ENCODE data around the gene RAPGEF5.
A peak's percentile ranks its signal among the peaks of the same experiment; 100 is the strongest.

Gene RAPGEF5

DNA sequence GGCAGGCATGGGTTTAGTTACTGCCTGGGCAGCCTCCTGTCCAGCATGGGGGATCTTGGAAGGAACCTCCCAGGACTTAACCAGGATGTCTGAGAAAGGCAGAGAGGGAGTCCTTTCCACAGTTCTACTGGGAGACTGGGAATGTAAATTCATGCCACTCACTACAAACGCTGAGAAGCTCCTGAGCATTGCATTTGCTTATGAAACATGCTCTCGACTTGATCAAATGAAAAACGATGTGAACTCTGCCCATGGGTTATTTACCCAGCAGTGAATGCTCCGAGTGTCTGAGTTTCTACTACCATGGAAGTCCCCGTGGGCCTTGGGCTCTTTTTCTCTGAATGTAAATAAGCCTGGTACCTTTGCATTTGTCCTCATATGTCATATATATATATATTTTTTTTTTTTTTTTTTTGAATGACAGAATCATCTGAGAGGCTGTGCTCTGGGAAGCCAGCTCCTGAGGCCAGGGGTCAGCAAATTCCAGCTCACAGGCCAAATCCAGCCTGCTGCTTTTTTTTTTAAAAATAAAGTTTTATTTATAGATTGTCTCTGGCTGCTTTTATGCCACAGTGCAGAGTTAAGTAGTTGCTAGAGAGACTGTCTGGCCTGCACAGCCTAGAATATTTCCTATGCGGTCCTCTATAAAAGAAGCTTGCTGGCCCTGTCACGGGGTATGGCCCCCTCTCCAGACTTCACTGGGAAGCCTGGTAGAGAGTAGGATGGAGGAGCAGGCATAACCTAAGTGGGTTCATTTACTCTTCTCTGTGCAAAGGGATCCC lies 21.4 kb upstream of the RAPGEF5 start:
- DNase-seq: peak; percentile 31

DNA sequence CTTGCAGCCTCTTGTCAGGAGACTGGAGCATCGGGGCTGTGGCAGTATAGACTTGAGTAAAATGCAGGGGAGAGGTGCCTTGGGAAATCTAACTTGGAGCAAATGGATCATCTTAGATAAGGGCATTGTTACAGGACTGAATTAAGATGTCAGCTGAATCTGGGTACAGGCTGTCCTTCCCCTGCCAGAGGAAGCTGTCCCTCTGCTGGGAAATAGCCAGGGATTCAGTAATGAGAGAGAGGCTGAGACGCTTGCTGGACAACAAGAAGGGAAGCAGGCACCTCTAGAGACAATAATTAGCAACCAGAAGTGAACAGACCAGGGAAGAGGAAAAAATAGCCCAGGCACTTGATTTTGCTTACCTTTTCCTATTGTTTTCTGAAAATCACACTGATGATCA lies 20.7 kb upstream of the RAPGEF5 start:
- no peak for DNase-seq

DNA sequence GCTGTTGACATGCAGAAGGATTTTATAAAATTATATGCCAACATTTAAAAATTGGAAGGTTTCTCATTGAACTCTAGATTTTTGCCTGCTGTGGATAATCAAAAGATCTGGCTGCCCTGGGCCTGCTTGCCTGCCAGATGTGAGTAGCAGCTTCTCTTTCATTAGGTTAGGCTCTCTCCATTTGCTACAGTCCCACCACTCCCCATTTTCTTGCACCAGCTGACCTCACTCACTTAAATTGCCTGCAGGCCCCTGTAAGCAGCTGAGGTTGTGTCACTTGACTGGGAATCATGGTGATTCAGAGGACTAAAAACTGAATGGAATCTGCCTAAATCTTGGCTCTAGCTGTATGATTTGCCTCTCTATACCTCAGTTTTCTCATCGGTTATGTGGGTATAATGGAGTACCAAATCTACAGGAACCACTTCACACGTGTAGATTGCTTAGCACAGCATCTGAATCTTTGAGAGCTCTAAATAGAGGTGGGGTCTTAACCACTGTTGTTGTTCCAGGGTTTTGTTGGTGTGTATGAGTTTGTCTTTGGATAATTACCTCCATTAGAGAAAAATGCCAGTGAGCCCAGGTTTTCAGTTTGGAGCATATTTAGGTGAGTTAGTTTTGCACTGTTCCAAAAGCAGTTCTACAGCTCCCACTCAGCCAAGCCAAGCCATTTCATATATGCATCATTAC lies 18.6 kb upstream of the RAPGEF5 start:
- no peak for DNase-seq

DNA sequence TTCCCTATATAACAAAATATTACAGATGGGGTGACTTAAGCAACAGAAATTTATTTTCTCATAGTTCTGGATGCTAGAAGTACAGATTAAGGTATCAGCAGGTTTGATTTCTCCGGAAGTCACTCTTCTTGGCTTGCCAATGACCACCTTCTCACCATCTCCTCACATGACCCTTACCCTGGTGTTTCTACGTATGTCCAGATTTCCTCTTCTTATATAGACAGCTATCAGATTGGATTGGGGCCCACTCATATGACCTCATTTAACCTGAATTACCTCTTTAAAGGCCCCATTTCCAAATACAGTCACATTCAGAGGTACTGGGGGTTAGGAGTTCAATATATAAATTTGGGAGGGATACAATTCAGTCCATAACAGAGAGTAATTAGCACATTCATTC lies 17.0 kb upstream of the RAPGEF5 start:
- no peak for DNase-seq

DNA sequence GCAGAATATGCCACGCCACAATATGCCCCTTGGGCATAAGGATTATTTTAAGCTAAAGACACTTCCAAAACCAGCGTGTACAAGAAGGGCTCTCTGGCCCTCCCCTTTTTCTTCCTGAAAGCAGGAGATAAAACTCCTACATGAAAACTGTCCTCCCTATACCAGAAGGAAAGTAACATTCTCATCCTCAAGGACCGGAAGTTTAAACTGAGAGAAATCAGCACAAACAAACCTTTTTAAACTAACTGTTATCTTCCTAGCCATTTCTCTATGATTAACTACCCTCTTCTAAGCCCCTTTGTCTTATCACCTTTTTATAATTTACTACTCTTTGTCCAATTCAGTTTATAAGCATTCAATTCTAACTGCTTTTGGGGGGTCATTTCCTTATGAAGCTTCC lies 16.4 kb upstream of the RAPGEF5 start:
- DNase-seq: no peak

DNA sequence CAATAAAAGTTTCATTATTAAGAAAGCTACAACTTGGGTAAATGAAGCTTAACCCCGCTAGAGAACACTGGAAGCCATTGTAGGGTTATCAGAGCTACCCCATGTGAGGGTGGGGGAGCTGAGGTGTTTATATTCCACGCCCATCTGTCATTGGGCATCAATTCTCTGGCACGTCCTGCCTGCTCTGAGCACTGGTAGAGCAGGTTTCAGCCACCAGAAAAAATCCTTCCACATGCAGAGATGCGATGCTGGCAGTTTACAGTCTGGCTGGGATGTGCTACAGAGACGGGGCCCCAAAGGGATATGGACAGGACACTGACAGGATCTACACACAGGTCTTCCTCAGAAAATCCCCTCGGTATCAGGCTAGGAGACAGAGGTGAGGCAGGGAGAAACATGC lies 15.9 kb upstream of the RAPGEF5 start:
- peak; percentile 40 for DNase-seq

DNA sequence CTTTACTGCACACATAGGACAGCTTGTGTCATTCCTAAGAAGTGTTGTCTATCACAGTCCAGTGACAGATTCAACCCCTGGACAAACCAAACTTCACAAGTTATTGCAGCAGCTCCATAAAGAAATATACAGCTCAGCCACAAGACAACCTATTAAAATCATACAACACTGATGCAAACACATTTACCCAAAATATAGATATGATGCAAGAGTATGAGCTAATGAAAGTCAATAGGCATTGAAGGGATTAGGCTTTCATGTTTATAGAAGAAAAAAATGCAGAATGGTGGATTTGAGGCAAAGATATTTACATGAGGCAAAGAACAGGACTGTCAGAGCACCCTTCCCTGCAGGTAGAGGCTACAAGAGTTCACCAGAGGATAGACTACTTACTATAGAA lies 14.9 kb upstream of the RAPGEF5 start:
- no peak for DNase-seq

DNA sequence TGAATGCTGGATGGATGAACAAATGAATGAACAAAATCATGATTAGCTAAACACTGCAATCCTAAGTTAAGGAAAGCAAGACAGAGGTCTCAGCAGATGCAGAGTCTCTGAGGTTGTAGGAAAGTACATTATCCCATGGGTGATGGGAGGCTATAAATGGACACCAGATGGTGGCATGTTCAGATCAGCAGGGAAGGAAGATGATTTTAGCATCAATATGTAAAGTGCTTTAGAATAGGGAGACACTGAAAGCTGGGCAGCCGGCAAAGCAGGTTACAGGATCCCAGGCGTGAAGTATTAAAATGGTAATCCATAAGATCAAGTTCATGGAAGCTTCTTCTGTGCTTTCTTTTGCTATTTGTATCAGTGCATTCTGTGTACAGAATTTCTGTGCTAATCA lies 7.9 kb upstream of the RAPGEF5 start:
- peak; percentile 33 for DNase-seq

DNA sequence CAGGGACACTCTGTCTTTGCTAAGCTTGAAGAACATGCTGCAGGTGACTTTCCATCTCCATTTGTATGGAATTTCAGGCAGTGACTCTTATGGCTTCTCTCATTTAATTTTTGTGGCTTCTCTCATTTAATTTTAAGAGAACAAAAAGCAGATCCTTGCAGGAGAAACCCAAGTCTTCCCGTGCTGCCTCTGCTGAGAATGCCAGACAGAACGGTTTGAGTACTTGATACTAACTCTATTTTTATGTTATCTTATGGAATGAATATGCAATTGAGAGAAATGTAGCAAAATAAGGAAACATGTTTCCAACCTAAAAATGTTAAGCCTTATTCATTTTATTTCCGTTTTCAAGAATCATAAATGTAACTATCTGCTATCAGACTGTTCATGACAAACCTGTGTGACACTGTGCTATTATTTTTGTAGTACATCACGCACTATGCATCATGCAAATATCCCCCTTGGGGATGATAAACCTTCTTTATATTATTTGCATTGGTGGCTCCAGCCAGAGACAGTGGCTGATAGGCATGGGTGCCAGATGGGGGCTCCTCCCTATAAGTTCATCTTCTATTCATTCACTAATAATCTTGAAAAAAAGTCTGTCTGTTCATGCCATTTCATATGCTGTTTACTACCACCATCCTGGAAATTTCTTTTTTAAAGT lies 6.9 kb upstream of the RAPGEF5 start:
- no peak for DNase-seq

DNA sequence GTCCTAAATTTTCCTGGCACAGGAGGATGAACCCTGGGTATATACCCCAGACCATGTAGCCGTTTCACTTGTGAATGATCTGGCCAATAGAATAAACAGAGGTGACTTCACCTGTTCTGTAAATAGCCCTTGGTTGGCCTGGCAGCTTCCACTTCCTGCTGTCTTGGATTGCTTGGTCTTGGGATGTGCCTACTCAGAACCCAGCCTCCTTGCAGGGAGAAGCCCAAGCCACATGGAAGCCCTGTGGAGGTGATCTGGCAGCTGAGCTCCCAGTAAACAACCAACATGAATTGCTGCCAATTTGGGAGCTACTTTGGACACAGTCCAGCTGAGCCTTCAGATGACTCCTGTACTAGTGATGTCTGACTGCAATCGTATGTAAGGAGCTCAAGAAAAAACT lies 4.8 kb upstream of the RAPGEF5 start:
- DNase-seq: peak; percentile 97

DNA sequence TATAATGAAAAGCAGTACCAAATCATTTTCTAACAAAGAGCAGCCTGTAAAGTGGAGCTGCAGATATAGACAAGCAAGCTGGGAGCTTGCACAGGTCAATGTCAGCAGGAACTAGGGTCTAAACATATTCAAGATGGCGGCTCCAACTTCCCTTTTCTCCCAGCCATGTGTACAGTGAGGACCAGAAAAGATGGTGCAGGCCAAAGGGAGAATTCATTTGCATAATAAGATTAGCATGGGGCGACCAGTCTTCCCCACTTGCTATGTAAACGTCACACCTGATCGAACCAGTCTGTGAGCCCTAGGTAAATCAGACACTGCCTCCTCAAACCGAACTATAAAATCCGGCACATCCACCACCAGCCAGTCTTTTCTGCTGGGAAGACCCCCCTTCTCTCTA lies 4.4 kb upstream of the RAPGEF5 start:
- DNase-seq: peak; percentile 91

DNA sequence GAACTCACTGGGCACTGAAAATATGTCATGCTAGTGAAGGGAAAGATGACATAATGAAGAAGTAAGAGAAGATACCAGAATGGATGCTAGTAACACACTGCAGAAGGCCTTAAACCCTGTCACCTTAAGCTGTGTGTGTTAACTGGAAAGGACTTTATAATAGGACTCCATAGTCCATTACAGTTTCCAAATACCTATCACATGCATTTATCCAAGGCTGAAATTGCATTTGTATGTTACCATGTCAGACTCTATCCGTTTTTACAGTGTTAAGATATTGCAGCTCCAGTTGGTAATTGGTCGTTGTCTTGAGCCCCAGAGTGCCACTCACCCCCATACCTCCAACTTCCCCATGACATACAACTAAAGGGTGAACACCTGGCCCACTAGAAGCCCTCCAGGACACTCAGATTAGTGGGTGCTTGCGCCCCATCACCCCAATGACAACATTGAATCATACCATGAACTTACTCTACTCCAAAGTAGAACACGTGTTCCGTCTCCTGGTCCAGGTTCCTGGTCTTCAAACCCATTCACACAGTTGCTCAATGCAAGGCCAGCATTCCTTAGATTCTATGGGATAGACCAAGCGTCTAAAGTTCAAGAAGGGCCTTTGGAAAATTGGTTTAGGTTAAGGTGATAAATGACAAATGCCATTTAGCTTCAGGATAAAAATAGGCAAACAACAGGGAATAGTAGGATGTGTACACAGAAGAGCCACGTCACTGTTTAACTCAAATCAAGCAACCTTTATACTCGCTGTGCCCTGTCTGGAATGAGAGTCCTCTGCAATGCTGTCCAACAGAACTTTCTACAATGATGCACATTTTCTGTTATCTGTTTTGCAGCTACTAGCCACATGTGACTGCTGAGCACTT lies 2.1 kb upstream of the RAPGEF5 start:
- DNase-seq: peak; percentile 82

DNA sequence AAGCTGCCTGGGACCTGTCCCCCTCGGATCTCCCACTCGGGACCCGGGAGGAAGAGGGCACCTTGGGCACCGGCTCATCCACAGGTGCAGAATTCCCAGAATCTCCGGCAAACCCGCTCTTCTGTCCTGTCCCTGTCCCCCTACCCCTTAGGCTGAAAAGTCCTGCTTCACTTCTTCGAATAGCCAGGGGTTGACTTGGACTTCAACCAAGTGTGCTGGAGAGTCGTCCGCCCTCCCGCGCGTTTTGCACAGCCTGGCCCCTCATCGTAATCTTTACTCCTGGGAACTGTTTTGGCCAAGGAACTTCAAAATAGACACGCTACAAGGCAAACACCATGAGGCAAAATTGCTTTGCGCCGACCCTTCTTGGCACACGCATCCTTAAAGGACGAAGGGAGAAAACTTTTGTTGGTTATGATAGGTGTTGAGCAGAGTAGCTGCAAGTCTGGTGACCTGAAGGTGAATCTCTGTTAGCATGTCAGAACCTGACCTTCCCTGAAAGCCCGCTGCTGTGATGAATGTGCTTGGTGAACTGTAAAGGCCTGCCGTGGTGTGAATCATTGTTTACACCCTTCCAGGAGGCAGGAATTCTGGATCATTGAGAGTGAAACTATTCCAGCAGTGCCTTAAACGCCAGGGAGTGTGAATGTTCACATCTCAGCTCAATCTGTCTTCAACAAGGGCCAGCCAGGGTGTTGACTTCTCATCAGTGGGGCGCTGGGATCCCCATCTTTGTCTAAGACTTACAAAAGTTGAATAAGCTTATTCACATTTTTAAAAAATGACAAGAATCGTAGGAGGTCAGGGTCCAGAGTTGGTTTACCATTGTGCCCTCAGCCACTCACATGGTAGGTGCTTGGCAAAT lies 589 bp upstream of the RAPGEF5 start:
- peak; percentile 96 for DNase-seq

DNA sequence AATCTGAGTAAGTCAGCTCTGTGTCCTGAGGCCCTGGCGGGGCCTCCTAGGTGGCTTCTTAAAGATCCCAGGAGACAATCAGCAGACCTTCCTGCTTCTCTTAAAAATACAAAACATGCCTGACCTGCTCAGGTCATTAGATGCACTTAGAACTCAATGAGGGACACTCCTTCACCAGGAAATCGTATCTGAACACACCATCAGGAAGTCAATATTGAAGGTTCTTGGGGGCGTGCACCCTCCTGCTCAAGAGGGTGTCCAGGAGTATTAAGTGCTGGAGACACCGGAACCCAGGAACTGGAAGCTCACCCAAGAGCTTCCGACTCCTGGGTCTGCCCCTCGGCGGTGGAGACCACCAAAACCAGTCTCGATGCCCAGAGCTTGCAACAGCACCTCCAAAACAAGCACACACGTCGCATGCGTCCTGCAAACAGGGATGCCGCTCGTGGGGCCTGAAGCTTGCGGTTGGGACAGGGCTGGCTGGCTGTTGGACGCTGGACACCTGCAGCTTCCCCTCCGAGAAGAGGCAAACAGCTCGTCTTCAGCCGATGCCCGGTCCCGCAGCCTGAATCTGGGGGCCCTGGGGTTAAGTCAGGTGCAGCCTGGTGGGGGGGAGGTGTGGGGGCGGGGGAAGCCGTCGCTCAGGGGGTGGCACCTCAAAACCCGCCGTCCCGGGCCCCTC lies 803 bp downstream of the RAPGEF5 start:
- peak; percentile 88 for DNase-seq

DNA sequence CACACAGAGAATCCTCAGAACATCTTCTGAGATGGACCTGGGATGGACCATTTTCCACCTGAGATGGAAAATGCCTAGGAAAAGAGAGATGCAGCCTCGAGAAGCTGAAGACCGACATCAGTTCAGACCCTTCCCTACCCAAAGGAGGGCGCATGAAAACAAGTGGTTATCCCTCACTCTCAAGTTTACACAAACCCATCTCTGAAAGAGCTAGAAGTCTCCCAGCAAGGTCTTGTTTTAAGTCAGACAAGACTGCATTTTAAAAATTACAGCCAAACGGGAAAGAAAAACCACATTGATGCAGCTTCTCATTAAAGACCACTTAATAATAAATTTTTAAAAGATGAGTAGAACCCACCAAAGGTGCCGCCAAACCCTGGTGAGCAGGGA lies 1.3 kb downstream of the RAPGEF5 start:
- peak; percentile 57 for DNase-seq

DNA sequence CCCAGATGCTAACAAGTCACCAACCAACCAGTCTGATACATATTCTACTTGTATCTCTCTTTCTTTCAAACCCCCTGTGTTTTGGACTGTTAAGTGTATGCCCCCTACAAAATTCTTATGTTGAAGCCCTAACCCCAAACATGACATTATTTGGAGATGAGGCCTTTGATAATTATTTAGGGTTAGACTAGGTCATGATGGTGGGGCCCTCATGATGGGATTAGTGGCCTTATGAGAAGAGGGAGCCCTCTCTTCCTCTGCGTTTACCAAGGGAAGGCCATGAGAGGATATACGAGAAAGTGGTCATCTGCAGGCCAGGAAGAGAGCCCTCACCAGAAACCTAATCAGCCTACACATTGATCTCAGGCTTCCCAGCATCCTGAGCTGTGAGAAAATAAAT lies 2.5 kb downstream of the RAPGEF5 start:
- DNase-seq: peak; percentile 34

DNA sequence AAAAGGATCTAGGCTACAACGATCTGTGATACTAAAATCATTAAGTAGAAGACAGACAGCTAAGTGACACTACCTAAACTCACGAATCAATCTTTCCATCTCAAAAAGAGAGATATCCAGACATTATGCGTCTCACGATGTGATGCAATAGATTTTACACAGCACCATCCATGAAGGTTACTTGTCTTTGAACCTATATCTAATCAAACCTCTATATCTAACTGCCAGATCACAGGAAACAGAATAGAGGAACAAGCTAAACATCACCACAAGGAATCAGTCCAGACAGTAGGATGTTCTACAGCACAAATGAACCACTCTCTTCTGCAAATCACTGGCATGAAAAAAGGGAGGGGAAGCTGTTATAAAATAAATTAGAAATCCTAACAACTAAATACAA lies 4.1 kb downstream of the RAPGEF5 start:
- peak; percentile 43 for DNase-seq

DNA sequence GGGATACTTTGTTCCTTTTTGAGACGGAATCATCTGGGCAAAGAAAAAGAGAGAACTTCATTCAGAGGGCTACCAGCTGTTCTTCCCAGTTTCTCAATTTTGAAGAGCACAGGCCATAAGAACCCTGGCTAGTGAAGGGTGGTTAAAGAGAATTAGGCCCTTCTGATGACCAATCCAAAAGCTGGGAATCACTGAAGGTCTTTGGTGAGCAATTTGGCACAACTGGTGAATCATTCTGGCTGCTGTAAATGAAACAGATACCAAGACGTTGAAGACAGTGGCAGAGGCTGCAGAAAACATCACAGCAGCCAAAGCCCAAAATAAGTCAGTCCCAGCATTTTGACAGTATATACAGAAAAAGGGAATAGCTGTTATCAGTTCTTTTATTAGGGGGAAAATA lies 5.1 kb downstream of the RAPGEF5 start:
- peak; percentile 74 for DNase-seq

DNA sequence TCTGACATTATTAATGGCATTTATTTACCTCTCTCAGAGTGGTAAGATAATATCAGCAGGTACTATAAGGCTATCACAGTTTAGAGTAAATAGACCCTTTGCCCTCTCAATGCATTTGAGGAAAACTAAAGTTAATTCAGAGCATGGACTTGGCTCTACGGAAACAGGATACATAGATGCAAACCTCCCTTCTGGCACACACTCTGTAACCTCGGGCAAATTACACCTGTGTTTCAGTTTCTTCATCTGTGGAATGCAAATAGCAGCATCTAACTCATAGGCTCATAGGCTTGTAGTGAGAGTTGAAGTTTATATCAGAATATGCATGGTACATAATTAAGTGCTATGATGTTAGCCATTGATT lies 5.6 kb downstream of the RAPGEF5 start:
- DNase-seq: peak; percentile 84

DNA sequence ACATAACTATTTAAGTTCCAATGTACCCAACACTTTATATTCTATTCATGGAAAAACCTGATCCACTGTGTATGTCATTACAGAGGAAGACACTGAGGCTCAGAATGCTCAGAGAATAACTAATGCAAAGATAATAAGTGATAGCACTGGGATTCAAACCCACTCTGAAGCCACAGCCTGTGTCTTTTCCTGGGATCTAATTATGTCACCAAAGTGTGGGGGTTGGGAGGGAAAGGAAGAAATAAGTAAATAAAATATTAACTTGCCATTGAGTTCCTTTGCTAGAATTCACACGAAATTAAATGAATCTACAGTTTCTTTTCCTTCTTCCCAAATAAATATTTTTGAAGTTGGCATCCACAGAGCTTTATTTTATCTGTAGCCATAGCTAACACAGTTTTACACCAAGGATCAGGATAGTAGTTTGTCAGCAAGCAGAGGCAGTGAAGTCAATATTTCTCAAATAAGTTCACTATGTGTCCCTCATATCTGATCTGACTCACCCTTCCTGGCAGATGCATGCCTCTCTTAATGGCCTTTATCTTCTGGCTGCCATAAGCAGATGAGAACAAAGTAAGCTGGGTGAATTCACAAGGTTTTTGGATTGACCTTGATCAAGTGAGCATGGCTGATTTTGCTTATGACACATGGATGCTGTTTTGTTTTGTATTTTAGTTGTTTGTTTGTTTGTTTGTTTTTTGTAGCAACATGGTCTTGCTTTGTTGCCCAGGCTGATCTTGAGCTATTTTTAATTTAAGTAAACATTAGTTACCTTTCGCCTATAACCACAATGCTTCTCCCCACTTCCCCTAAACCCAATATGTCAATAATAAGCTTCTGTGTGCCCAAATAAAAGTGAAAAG lies 6.3 kb downstream of the RAPGEF5 start:
- peak; percentile 93 for DNase-seq

DNA sequence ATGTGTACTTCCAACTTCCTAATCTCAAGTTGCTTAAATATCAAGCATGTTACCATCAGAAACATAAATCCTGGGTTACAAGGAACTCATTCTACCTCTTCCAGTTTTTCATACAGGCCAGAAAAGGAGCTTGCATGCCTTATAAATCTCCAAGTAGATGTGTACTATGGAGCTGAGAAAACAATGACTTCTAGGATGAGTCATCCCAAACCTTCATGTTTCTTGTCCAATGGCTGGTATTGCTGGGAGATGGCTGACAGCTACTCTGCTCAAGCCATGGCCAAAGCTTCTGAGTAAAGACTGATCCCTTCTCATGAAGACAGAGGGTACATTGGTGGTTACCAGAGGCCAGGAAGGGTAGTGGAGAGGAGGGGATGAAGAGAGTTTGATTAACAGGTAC lies 8.6 kb downstream of the RAPGEF5 start:
- DNase-seq: peak; percentile 79
